MM.1S (cell line): ENCODE data around the gene DAB2IP.
A peak's percentile ranks its signal among the peaks of the same experiment; 100 is the strongest.

Experiments used
- DNase-seq: peaks from one replicate; pipeline ENCODE4 v3.0.0-alpha.2; 2015
- H2AFZ ChIP-seq: fragments of 300-600 bp; sonication (generic); 2 replicates; pipeline ENCODE4 v1.6.0; 2016; ENCODE audit warnings: antibody characterized with exemption, low read length
- H3F3A ChIP-seq: fragments of 300-600 bp; sonication (generic); 2 replicates; pipeline ENCODE4 v1.6.1; 2016; ENCODE audit warnings: mild to moderate bottlenecking, antibody characterized with exemption, low read length, moderate library complexity, mixed read lengths; ENCODE audit not compliant: insufficient read depth
- H3K27ac ChIP-seq: fragments of 300-600 bp; sonication (generic); 2 replicates; pipeline ENCODE4 v1.5.1; 2016; ENCODE audit warnings: mild to moderate bottlenecking, low read length
- H3K27me3 ChIP-seq: fragments of 300-600 bp; sonication (generic); replicated peaks from 2 replicates; pipeline ENCODE4 v1.6.0; 2016; ENCODE audit warnings: low read length; ENCODE audit not compliant: insufficient read depth
- H3K36me3 ChIP-seq: fragments of 300-600 bp; sonication (generic); replicated peaks from 2 replicates; pipeline ENCODE4 v1.6.1; 2016; ENCODE audit warnings: mild to moderate bottlenecking, low read length, mixed read lengths; ENCODE audit not compliant: insufficient read depth
- H3K4me1 ChIP-seq: fragments of 300-600 bp; sonication (generic); 2 replicates; pipeline ENCODE4 v1.6.1; 2016; ENCODE audit warnings: low read length, mixed read lengths
- H3K4me2 ChIP-seq: fragments of 300-600 bp; sonication (generic); 2 replicates; pipeline ENCODE4 v1.6.0; 2016; ENCODE audit warnings: low read depth, low read length
- H3K4me3 ChIP-seq: fragments of 300-600 bp; sonication (generic); 2 replicates; pipeline ENCODE4 v1.5.1; 2016; ENCODE audit warnings: low read length, mixed read lengths
- H3K79me2 ChIP-seq: fragments of 300-600 bp; sonication (generic); 2 replicates; pipeline ENCODE4 v1.6.1; 2016; ENCODE audit warnings: mixed run types, low read length, mixed read lengths
- H3K9ac ChIP-seq: fragments of 300-600 bp; sonication (generic); 2 replicates; pipeline ENCODE4 v1.6.1; 2016; ENCODE audit warnings: low read length, mixed read lengths
- H3K9me2 ChIP-seq: fragments of 300-600 bp; sonication (generic); replicated peaks from 2 replicates; pipeline ENCODE4 v1.6.1; 2016; ENCODE audit warnings: mild to moderate bottlenecking, low read length, mixed read lengths; ENCODE audit not compliant: insufficient read depth
- H3K9me3 ChIP-seq: fragments of 300-600 bp; sonication (generic); replicated peaks from 2 replicates; pipeline ENCODE4 v1.6.1; 2016; ENCODE audit warnings: mild to moderate bottlenecking, low read length, mixed read lengths; ENCODE audit not compliant: insufficient read depth
- H4K20me1 ChIP-seq: fragments of 300-600 bp; sonication (generic); 2 replicates; pipeline ENCODE4 v1.6.1; 2016; ENCODE audit warnings: mild to moderate bottlenecking, low read length, moderate library complexity, mixed read lengths; ENCODE audit not compliant: insufficient read depth
- EZH2 ChIP-seq: fragments of 300-600 bp; sonication (generic); optimal IDR thresholded peaks from 2 replicates; pipeline ENCODE3; 2017; ENCODE audit warnings: low read depth, mild to moderate bottlenecking, antibody characterized with exemption, low read length, mixed read lengths
- EZH2phosphoT487 ChIP-seq: fragments of 300-600 bp; sonication (generic); IDR thresholded peaks from 2 replicates; pipeline ENCODE4 v1.6.1; 2018; ENCODE audit warnings: antibody characterized with exemption, low read length
- TF ChIP-seq, protein P1 (sequence below): fragments of 300-600 bp; sonication (generic); IDR thresholded peaks from 2 replicates; pipeline ENCODE4 v1.5.1; 2016; ENCODE audit warnings: antibody characterized with exemption, low read length, mixed read lengths

Gene DAB2IP

DNA sequence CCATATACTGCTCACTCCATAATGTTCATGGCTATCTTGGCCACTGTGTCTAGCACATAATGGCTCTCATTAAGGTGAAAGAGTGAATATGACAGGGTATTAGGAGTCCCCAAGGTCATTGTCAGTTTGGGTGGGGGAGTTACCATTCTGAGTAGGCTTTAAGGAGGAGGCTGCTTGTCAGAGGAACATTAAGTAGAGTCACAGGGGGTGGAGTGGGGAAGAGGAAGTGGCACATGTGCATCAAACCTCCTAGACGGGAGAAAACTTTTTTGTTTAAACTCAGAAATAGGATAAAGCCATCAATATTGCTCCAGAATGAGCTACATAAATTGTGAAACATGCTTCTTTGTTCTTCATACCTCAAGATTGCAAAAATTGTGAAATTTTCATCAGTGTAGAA is 45.5 kb downstream of the DAB2IP start:
- Histone ChIP-seq H3K27ac (no peak overlapping the region), H3K4me2 (no peak overlapping the region)
- TF ChIP-seq, protein P1, sequence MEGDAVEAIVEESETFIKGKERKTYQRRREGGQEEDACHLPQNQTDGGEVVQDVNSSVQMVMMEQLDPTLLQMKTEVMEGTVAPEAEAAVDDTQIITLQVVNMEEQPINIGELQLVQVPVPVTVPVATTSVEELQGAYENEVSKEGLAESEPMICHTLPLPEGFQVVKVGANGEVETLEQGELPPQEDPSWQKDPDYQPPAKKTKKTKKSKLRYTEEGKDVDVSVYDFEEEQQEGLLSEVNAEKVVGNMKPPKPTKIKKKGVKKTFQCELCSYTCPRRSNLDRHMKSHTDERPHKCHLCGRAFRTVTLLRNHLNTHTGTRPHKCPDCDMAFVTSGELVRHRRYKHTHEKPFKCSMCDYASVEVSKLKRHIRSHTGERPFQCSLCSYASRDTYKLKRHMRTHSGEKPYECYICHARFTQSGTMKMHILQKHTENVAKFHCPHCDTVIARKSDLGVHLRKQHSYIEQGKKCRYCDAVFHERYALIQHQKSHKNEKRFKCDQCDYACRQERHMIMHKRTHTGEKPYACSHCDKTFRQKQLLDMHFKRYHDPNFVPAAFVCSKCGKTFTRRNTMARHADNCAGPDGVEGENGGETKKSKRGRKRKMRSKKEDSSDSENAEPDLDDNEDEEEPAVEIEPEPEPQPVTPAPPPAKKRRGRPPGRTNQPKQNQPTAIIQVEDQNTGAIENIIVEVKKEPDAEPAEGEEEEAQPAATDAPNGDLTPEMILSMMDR = no peak
- TF ChIP-seq EZH2 (no peak), EZH2phosphoT487 (no peak)

DNA sequence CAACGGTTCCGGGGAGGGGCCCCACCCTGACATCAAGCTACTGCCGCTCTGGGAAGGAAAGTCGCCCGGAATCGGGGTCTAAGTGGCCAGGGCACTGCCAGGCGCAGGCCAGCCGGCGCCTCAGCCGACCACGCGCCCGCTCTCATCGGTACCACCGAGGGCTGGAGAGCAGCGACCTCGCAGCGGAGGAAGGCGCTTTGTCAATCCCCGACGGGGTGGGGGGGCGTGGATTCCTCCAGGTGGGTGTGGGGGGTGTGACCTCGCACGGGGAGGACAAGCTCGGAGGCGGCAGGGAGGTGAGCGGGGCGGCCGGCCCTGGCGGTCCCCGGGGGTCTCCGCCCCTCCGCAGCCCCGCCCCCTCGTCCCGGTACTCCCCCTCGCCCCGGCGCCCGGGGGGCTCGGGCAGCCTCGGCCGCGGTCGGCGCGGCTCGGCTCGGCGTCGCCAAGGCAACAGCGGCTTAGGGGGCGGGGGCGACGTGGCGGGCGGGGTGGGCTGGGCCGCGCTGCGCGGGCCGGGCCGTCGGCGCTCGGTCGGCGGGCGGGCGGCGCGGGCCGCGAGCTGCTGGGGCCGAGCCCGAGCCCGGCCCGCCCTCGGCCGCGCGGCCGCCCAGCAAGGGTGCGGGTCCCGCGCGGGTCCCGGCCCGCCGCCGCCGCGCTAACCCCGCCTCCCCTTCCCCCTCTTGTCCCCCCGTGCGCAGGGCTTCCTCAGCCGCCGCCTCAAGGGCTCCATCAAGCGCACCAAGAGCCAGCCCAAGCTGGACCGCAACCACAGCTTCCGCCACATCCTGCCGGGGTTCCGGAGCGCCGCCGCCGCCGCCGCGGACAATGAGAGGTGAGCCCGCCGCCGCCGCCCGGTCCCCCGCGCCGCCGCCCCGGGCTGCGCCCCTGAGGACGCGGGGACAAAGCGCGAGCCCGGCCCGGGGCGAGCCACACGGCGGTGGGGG is 47.5 kb downstream of the DAB2IP start:
- Histone ChIP-seq H2AFZ (peak overlapping the region; percentile 86; the same call in 1 of the 2 replicates), H3K4me2 (peak overlapping the region; percentile 90), H3K9ac (peak overlapping the region; percentile 43; the same call in 1 of the 2 replicates), H3K27ac (no peak overlapping the region), H3K9me2 (no peaks in the 10 kb centered on the region), H3K4me1 (no peaks in the 10 kb centered on the region), H3K9me3 (no peaks in the 10 kb centered on the region), H3K27me3 (peaks cover 24% of the 10 kb centered on the region), H3K4me3 (peak overlapping the region; percentile 74), H4K20me1 (no peaks in the 10 kb centered on the region), H3K79me2 (no peaks in the 10 kb centered on the region), H3K36me3 (no peaks in the 10 kb centered on the region), H3F3A (no peaks in the 10 kb centered on the region; the same call in 1 of the 2 replicates)
- TF ChIP-seq, protein P1 = no peak
- TF ChIP-seq EZH2 (no peak), EZH2phosphoT487 (no peak)
- DNase-seq = peak; percentile 82

More for the DNA sequence above, 45.5 kb downstream of the DAB2IP start:
- H3F3A ChIP-seq = no peaks in the 10 kb centered on the region; the same call in 1 of the 2 replicates
- H3K27me3 ChIP-seq = peaks cover 24% of the 10 kb centered on the region
- no peaks in the 10 kb centered on the region for H3K36me3 ChIP-seq
- no peaks in the 10 kb centered on the region for H3K79me2 ChIP-seq
- no peak overlapping the region for H2AFZ ChIP-seq
- no peaks in the 10 kb centered on the region for H4K20me1 ChIP-seq
- no peak for DNase-seq
- H3K9ac ChIP-seq = no peak overlapping the region
- H3K4me3 ChIP-seq = no peak overlapping the region
- no peaks in the 10 kb centered on the region for H3K4me1 ChIP-seq
- no peaks in the 10 kb centered on the region for H3K9me3 ChIP-seq
- H3K9me2 ChIP-seq = no peaks in the 10 kb centered on the region

GRCh38 chr9:121699571-121700164 is 48.2 kb downstream of the DAB2IP start:
- Histone ChIP-seq H3F3A (no peaks in the 10 kb centered on the region; the same call in 1 of the 2 replicates), H3K9me2 (no peaks in the 10 kb centered on the region), H3K9ac (peak overlapping the region; percentile 43; the same call in 1 of the 2 replicates), H3K27ac (no peak overlapping the region), H3K36me3 (no peaks in the 10 kb centered on the region), H3K4me3 (peak overlapping the region; percentile 74), H3K27me3 (peaks cover 24% of the 10 kb centered on the region), H3K4me2 (peak overlapping the region; percentile 90), H2AFZ (peak overlapping the region; percentile 86), H3K4me1 (no peaks in the 10 kb centered on the region), H3K9me3 (no peaks in the 10 kb centered on the region), H3K79me2 (no peaks in the 10 kb centered on the region), H4K20me1 (no peaks in the 10 kb centered on the region)
- no peak for DNase-seq
- TF ChIP-seq EZH2phosphoT487 = no peak
- TF ChIP-seq, protein P1 = no peak
- no peak for TF ChIP-seq EZH2
